Nephron (organoid): ENCODE measurements around the gene CCNC.

Source experiments
- H3K27ac Mint-ChIP-seq, 3 experiments: 2 replicates each; pipeline ENCODE4 v1.8.0; 2020; ENCODE audit warnings: mixed read lengths in 3 of 3, mild to moderate bottlenecking in 2 of 3, moderate library complexity in 1 of 3
- H3K27me3 Mint-ChIP-seq: 2 replicates; pipeline ENCODE4 v1.8.0; 2021; ENCODE audit warnings: low read depth, mild to moderate bottlenecking, moderate library complexity, mixed read lengths
- H3K36me3 Mint-ChIP-seq: 2 replicates; pipeline ENCODE4 v1.8.0; 2020; ENCODE audit warnings: low read depth, mixed read lengths
- H3K4me1 Mint-ChIP-seq: 2 replicates; pipeline ENCODE4 v1.8.0; 2020; ENCODE audit warnings: mixed read lengths
- H3K4me3 Mint-ChIP-seq, 3 experiments: 2 replicates each; pipeline ENCODE4 v1.8.0; 2020; ENCODE audit warnings: mild to moderate bottlenecking in 3 of 3, mixed read lengths in 3 of 3, moderate library complexity in 2 of 3
- H3K9me3 Mint-ChIP-seq: 2 replicates; pipeline ENCODE4 v1.8.0; 2020; ENCODE audit warnings: mixed read lengths
- TF ChIP-seq, protein P1 (sequence below), 3 experiments: fragments of 200-600 bp; sonication (generic); IDR thresholded peaks; one replicate each; pipeline ENCODE4 v1.5.0; 2021; ENCODE audit warnings: antibody characterized with exemption in 3 of 3; ENCODE audit not compliant: unreplicated experiment in 3 of 3

The CCNC gene

DNA sequence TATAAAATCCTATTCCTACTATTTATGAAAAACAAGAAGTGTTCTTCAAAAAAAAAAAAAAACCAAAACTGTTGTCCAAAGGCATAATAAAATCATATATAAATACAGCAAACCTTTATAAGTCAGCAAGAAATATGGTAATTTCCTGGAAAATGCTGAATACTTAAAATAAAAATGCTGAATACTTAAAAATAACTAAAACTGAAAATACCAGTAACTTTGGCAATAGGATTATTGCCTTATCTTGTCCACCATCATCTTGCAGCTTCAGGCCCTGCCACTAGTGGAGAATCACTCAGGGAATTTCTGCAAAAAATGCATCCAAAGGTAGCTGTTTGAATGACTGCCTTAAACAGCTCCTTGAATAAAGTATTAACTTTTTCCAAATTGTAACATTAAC is 24.5 kb downstream of the CCNC start:
- no peak overlapping the region for H3K27ac Mint-ChIP-seq
- no peak overlapping the region for H3K4me3 Mint-ChIP-seq
- no peaks in the 10 kb centered on the region for H3K27me3 Mint-ChIP-seq
- H3K36me3 Mint-ChIP-seq, result peaks cover 63% of the 10 kb centered on the region
- no peaks in the 10 kb centered on the region for H3K9me3 Mint-ChIP-seq
- TF ChIP-seq, protein P1, sequence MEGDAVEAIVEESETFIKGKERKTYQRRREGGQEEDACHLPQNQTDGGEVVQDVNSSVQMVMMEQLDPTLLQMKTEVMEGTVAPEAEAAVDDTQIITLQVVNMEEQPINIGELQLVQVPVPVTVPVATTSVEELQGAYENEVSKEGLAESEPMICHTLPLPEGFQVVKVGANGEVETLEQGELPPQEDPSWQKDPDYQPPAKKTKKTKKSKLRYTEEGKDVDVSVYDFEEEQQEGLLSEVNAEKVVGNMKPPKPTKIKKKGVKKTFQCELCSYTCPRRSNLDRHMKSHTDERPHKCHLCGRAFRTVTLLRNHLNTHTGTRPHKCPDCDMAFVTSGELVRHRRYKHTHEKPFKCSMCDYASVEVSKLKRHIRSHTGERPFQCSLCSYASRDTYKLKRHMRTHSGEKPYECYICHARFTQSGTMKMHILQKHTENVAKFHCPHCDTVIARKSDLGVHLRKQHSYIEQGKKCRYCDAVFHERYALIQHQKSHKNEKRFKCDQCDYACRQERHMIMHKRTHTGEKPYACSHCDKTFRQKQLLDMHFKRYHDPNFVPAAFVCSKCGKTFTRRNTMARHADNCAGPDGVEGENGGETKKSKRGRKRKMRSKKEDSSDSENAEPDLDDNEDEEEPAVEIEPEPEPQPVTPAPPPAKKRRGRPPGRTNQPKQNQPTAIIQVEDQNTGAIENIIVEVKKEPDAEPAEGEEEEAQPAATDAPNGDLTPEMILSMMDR (IDR thresholded peaks at IDR 0.05; ENCODE audit: unreplicated experiment in 3 of 3), result no peak
- H3K4me1 Mint-ChIP-seq, result no peaks in the 10 kb centered on the region

DNA sequence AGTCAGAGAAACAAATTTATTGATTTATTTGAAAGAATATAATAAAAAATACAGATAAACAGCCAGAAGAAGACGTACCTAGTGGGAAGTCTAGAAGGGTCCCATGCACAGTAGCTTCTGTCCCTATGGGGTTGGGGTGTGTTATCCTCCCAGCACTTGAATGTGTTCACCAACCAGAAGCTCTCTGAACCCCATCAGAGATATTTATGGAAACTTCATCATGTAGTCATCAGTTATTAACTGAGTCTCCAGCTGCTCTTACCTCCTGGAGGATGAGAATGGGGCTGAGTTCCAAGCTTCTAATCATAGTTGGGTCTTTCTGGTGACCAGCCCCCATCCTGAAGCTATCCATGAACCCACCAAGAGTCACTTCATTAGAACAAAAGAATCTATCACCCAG is 37.8 kb downstream of the CCNC start:
- no peaks in the 10 kb centered on the region for H3K9me3 Mint-ChIP-seq
- peaks cover 35% of the 10 kb centered on the region for H3K36me3 Mint-ChIP-seq
- H3K4me3 Mint-ChIP-seq, result no peak overlapping the region
- TF ChIP-seq, protein P1 (IDR thresholded peaks at IDR 0.05; ENCODE audit: unreplicated experiment in 3 of 3), result no peak
- no peak overlapping the region for H3K27ac Mint-ChIP-seq
- no peaks in the 10 kb centered on the region for H3K4me1 Mint-ChIP-seq
- H3K27me3 Mint-ChIP-seq, result no peaks in the 10 kb centered on the region

DNA sequence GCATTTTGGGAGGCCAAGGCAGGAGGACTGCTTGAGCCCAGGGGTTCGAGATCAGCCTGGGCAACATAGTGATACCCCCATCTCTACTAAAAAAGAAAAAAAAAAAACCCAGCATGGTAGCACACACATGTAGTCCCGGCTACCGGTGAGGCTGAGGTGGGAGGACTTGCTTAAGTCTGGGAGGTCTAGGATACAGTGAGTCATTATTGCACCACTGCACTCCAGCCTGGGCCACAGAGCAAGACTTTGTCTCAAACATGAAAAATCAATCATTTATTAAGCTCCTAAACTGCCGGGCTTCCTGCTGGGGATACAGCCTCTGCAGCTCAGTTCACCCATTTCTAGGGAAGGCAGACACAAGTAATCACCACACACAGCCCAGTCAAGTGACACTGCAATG is 45.9 kb downstream of the CCNC start:
- TF ChIP-seq, protein P1 (IDR thresholded peaks at IDR 0.05; ENCODE audit: unreplicated experiment in 3 of 3), result no peak

DNA sequence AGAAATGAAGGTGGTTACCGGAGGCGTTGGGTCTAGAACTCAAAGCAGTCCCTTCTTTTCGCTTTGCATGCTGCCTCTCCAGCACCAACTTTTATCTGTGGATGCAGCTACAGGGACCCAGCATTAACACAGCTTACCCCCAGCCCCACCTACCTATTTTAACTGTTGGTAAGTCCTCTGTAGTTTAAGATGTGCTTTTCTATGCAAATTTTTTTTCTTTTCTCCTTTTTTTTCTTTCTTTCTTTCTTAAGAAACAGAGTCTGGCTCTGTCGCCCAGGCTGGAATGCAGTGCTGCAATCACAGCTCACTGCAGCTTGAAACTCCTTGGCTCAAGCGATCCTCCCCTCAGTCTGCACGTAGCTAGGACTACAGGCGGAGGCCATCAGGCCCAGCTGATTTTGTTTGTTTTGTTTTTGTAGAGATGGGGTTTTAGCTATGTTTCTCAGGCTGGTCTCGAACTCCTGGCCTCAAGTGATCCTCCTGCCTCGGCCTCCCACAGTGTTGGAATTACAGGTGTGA is 46.8 kb downstream of the CCNC start:
- Mint-ChIP-seq H3K36me3 (no peaks in the 10 kb centered on the region), H3K27ac (peak overlapping the region; percentile 98 to 100 (median 99))

More for the DNA sequence above, 45.9 kb downstream of the CCNC start:
- Mint-ChIP-seq H3K36me3 (no peaks in the 10 kb centered on the region), H3K4me3 (peak overlapping the region in 2 of 3 experiments; percentile 24 to 57), H3K27ac (peak overlapping the region in 1 of 3 experiments; percentile 55), H3K4me1 (no peaks in the 10 kb centered on the region), H3K9me3 (no peaks in the 10 kb centered on the region), H3K27me3 (no peaks in the 10 kb centered on the region)

DNA sequence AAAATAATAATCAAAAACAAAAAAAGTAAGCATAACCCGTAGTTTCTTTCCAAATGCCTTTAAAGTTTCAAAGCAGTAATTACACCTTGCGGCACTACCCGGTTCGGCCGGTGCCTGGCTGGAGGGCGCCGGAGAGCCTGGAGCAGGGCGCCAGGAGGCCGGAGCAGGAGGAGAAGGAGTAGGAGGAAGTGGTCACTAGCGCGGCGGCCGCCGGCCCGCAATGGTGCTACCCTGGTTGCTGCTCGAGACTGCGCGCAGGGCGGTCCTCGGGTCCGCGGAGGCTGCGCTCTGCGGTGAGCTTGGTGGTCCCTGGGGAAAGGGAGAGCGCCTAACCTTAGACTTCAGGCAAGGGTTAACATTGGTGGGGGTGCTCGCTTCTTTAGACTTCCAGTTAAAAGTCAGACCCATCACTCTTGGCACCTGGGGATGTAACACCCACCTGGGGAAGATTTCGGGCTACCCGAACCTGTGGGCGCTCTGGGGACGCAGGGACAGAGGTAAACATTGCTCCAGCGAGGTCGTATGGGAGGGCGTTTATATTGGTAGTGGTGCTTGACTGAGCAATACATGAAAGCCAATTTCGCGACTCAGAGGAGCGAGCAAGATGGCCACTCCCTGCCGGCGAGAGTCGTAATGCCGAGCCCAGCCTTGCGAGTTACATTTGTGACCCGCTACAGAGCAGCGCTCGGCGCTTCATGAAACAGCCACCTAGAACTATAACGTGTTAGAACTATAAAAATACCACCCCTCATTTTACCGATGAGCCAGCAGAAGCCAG is 47.4 kb downstream of the CCNC start:
- Mint-ChIP-seq H3K4me1 (no peaks in the 10 kb centered on the region), H3K27me3 (no peaks in the 10 kb centered on the region), H3K4me3 (peak overlapping the region; percentile 96 to 99 (median 99)), H3K36me3 (no peaks in the 10 kb centered on the region), H3K9me3 (no peaks in the 10 kb centered on the region), H3K27ac (peak overlapping the region; percentile 98 to 100 (median 99))
- TF ChIP-seq, protein P1 (IDR thresholded peaks at IDR 0.05; ENCODE audit: unreplicated experiment in 3 of 3), result peak; percentile 83 to 86 (median 84)

More for the DNA sequence above, 46.8 kb downstream of the CCNC start:
- no peaks in the 10 kb centered on the region for H3K9me3 Mint-ChIP-seq
- no peaks in the 10 kb centered on the region for H3K27me3 Mint-ChIP-seq
- H3K4me1 Mint-ChIP-seq, result no peaks in the 10 kb centered on the region
- TF ChIP-seq, protein P1 (IDR thresholded peaks at IDR 0.05; ENCODE audit: unreplicated experiment in 3 of 3), result no peak
- peak overlapping the region; percentile 96 to 99 (median 99) for H3K4me3 Mint-ChIP-seq
